HepG2 (cell line): ENCODE results near the gene RGL3. TPM values are rescaled to one million over a fixed set of nuclear protein-coding genes. Genes with fewer than 3 reads are reported as not detected.

Source experiments
- AKNA ChIP-seq: sonication (generic); formaldehyde crosslinking; IDR thresholded peaks from 2 replicates; pipeline ENCODE4 v1.4.0; 2020; ENCODE audit warnings: missing genetic modification reagents, borderline replicate concordance
- DDIT3 ChIP-seq: sonication (generic); formaldehyde crosslinking; IDR thresholded peaks from 2 replicates; pipeline ENCODE4 v1.4.0; 2020; ENCODE audit warnings: mild to moderate bottlenecking, missing genetic modification reagents
- ELF1 ChIP-seq: sonication (generic); formaldehyde crosslinking; IDR thresholded peaks from 2 replicates; pipeline ENCODE4 v1.4.0; 2020; ENCODE audit warnings: missing genetic modification reagents
- FOXP4 ChIP-seq: sonication (generic); formaldehyde crosslinking; IDR thresholded peaks from 2 replicates; pipeline ENCODE4 v1.4.0; 2020; ENCODE audit warnings: missing genetic modification reagents
- KLF16 ChIP-seq, 2 experiments: sonication (generic) in 1 of 2; formaldehyde crosslinking in 1 of 2; IDR thresholded peaks; 2 replicates each; pipeline versions ENCODE4 v1.6.1 to v1.8.0; 2016 to 2023; ENCODE audit warnings: missing genetic modification reagents in 2 of 2, missing compliant biosample characterization in 1 of 2
- MAF1 ChIP-seq: sonication (generic); formaldehyde crosslinking; IDR thresholded peaks from 2 replicates; pipeline ENCODE4 v1.5.0; 2020; ENCODE audit warnings: missing genetic modification reagents, borderline replicate concordance
- MTA1 ChIP-seq: sonication (generic); formaldehyde crosslinking; IDR thresholded peaks from 2 replicates; pipeline ENCODE4 v1.4.0; 2020; ENCODE audit warnings: missing genetic modification reagents, mild to moderate bottlenecking, borderline replicate concordance
- NFE2 ChIP-seq: sonication (generic); formaldehyde crosslinking; IDR thresholded peaks from 2 replicates; pipeline ENCODE4 v1.4.0; 2020; ENCODE audit warnings: missing genetic modification reagents
- RFX1 ChIP-seq: fragments of 450-650 bp; IDR thresholded peaks from 2 replicates; pipeline ENCODE4 v1.6.1; 2017
- SRY ChIP-seq: sonication (generic); formaldehyde crosslinking; IDR thresholded peaks from 2 replicates; pipeline ENCODE4 v1.8.0; 2022; ENCODE audit warnings: mild to moderate bottlenecking, missing genetic modification reagents
- ZBTB21 ChIP-seq: sonication (generic); formaldehyde crosslinking; IDR thresholded peaks from 2 replicates; pipeline ENCODE4 v1.4.0; 2020; ENCODE audit warnings: missing genetic modification reagents
- ZNF232 ChIP-seq: sonication (generic); formaldehyde crosslinking; IDR thresholded peaks from 2 replicates; pipeline ENCODE4 v1.4.0; 2020; ENCODE audit warnings: missing genetic modification reagents, borderline replicate concordance
- ZNF350 ChIP-seq: sonication (generic); formaldehyde crosslinking; IDR thresholded peaks from 2 replicates; pipeline ENCODE4 v1.4.0; 2020; ENCODE audit warnings: mild to moderate bottlenecking, low read depth, missing genetic modification reagents, borderline replicate concordance
- ZNF382 ChIP-seq: sonication (generic); formaldehyde crosslinking; IDR thresholded peaks from 2 replicates; pipeline ENCODE4 v1.5.0; 2020; ENCODE audit warnings: missing genetic modification reagents, mild to moderate bottlenecking, borderline replicate concordance
- ZNF550 ChIP-seq: sonication (generic); formaldehyde crosslinking; IDR thresholded peaks from 2 replicates; pipeline ENCODE4 v1.4.0; 2020; ENCODE audit warnings: mild to moderate bottlenecking, missing genetic modification reagents, borderline replicate concordance
- ZNF558 ChIP-seq: sonication (generic); formaldehyde crosslinking; IDR thresholded peaks from 2 replicates; pipeline ENCODE4 v1.9.0; 2022; ENCODE audit warnings: mild to moderate bottlenecking, missing genetic modification reagents, borderline replicate concordance
- ZNF674 ChIP-seq: sonication (generic); formaldehyde crosslinking; IDR thresholded peaks from 2 replicates; pipeline ENCODE4 v1.5.0; 2020; ENCODE audit warnings: low read depth, mild to moderate bottlenecking, missing genetic modification reagents
- ZNF75D ChIP-seq: sonication (generic); formaldehyde crosslinking; IDR thresholded peaks from 2 replicates; pipeline ENCODE4 v1.8.1; 2023; ENCODE audit warnings: missing genetic modification reagents, mild to moderate bottlenecking, borderline replicate concordance
- ZNF766 ChIP-seq: sonication (generic); formaldehyde crosslinking; IDR thresholded peaks from 2 replicates; pipeline ENCODE4 v1.5.0; 2020; ENCODE audit warnings: missing genetic modification reagents, borderline replicate concordance
- ZSCAN12 ChIP-seq: sonication (generic); formaldehyde crosslinking; IDR thresholded peaks from 2 replicates; pipeline ENCODE4 v1.9.0; 2021; ENCODE audit warnings: mild to moderate bottlenecking, missing genetic modification reagents
- polyA plus RNA-seq, 8 experiments: library from polyadenylated mRNA; depleted of rRNA in 3 of 8; stranded (reverse) in 7 of 8; unstranded in 1 of 8; fragments of >200 nt; fragmentation: Illumina TruSeq in 4 of 8; extraction: Trizol in 4 of 8; gene quantifications; 2 replicates each; pipeline versions ENCODE4 v1.2.1 to v1.2.3, GENCODE V29; 2011 to 2016; ENCODE audit warnings: low read depth in 4 of 8, missing spikeins in 1 of 8, mixed read lengths in 1 of 8; ENCODE audit not compliant: insufficient read depth in 1 of 8
- total RNA-seq, 5 experiments: library from RNA; depleted of rRNA; stranded (reverse); fragments of >200 nt; fragmentation: Illumina TruSeq; extraction: Trizol; gene quantifications; 2 replicates each; pipeline ENCODE4 v1.2.3, GENCODE V29; 2016; ENCODE audit warnings: low read depth in 1 of 5
- TF ChIP-seq, protein P1 (sequence below): sonication (generic); formaldehyde crosslinking; IDR thresholded peaks from 2 replicates; pipeline ENCODE4 v1.8.0; 2022; ENCODE audit warnings: mild to moderate bottlenecking, missing genetic modification reagents; ENCODE audit not compliant: insufficient replicate concordance

Gene RGL3
- total and polyA plus RNA-seq, 2 of the 13 experiments (the other 11 are each of a cell fraction or from before 2014, with no cell fraction given): 4.2 to 7.6 TPM

GRCh38 chr19:11435057-11435832 lies 16.1 kb upstream of the RGL3 start, which contains the start of the genes ODAD3 and PRKCSH (continued):
- TF ChIP-seq ZNF766 (CRISPR knock-in tag) (no peak), KLF16 (CRISPR knock-in tag; IDR thresholded peaks at IDR 0.05) (peak in 1 of 2 experiments; percentile 82; a peak in 2 of 4 replicates), ZSCAN12 (CRISPR knock-in tag) (no peak), RFX1 (peak; percentile 96), ZNF674 (CRISPR knock-in tag) (no peak), ZNF550 (CRISPR knock-in tag) (no peak), FOXP4 (CRISPR knock-in tag) (peak; percentile 52), ZNF232 (0 out of 2 replicates have a peak, but pooled peaks have one; percentile 77), MTA1 (no peak), MAF1 (CRISPR knock-in tag) (no peak), NFE2 (no peak), ZNF382 (no peak), ZNF350 (CRISPR knock-in tag) (peak; percentile 87), ZNF558 (CRISPR knock-in tag) (no peak), ZNF75D (CRISPR knock-in tag) (no peak), AKNA (no peak), ELF1 (CRISPR knock-in tag) (peak; percentile 95), ZBTB21 (CRISPR knock-in tag) (peak; percentile 80; the same call in 1 of the 2 replicates), SRY (CRISPR knock-in tag) (peak; percentile 82; the same call in 1 of the 2 replicates), DDIT3 (no peak)
- TF ChIP-seq, protein P1, sequence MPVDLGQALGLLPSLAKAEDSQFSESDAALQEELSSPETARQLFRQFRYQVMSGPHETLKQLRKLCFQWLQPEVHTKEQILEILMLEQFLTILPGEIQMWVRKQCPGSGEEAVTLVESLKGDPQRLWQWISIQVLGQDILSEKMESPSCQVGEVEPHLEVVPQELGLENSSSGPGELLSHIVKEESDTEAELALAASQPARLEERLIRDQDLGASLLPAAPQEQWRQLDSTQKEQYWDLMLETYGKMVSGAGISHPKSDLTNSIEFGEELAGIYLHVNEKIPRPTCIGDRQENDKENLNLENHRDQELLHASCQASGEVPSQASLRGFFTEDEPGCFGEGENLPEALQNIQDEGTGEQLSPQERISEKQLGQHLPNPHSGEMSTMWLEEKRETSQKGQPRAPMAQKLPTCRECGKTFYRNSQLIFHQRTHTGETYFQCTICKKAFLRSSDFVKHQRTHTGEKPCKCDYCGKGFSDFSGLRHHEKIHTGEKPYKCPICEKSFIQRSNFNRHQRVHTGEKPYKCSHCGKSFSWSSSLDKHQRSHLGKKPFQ (CRISPR knock-in tag): peak; percentile 31
